GM19324 (cell line): Measurements from ENCODE around the gene ZFP69B.
A peak's percentile ranks its signal among the peaks of the same experiment; 100 is the strongest.

ENCODE experiments used
- ATAC-seq: cut with Tn5 transposase; IDR thresholded peaks from one replicate; pipeline ENCODE4 v1.9.1; 2021; ENCODE audit warnings: mild to moderate bottlenecking, moderate library complexity; ENCODE audit not compliant: unreplicated experiment, low FRiP score

The ZFP69B gene

GRCh38 chr1:40449684-40450494 is at the start of gene ZFP69B:
TSS of gene ZFP69B (plus strand) at chr1:40450476. CDS start at chr1:40450962, 486 bp downstream.
- ATAC-seq: peak; percentile 90

GRCh38 chr1:40401473-40402201 is 48.6 kb upstream of the ZFP69B start:
- ATAC-seq: no peak

GRCh38 chr1:40404670-40405462 is 45.4 kb upstream of the ZFP69B start:
- ATAC-seq: no peak

GRCh38 chr1:40405812-40406211 is 44.5 kb upstream of the ZFP69B start:
- ATAC-seq: no peak

- ATAC-seq: no peak
Observed at GRCh38 chr1:40407453-40407852, 42.8 kb upstream of the ZFP69B start.

GRCh38 chr1:40409467-40409866 is 40.8 kb upstream of the ZFP69B start:
- no peak for ATAC-seq

GRCh38 chr1:40411294-40411693 is 39.0 kb upstream of the ZFP69B start:
- no peak for ATAC-seq

- ATAC-seq: no peak
Observed at GRCh38 chr1:40411843-40412242, 38.4 kb upstream of the ZFP69B start.

- no peak for ATAC-seq
Observed at GRCh38 chr1:40413527-40414252, 36.6 kb upstream of the ZFP69B start.

- no peak for ATAC-seq
Observed at GRCh38 chr1:40414331-40414730, 35.9 kb upstream of the ZFP69B start.

- no peak for ATAC-seq
Observed at GRCh38 chr1:40416709-40417108, 33.6 kb upstream of the ZFP69B start.

- no peak for ATAC-seq
Observed at GRCh38 chr1:40421431-40422384, 28.6 kb upstream of the ZFP69B start.

GRCh38 chr1:40422630-40423263 is 27.5 kb upstream of the ZFP69B start:
- no peak for ATAC-seq

GRCh38 chr1:40423264-40423642 is 27.0 kb upstream of the ZFP69B start:
- ATAC-seq: no peak

- ATAC-seq: no peak
Observed at GRCh38 chr1:40423951-40424618, 26.2 kb upstream of the ZFP69B start.

- no peak for ATAC-seq
Observed at GRCh38 chr1:40425198-40425597, 25.1 kb upstream of the ZFP69B start.

- ATAC-seq: no peak
Observed at GRCh38 chr1:40431385-40431784, 18.9 kb upstream of the ZFP69B start.

- no peak for ATAC-seq
Observed at GRCh38 chr1:40432644-40433390, 17.5 kb upstream of the ZFP69B start.
